ENCODE results near the gene RSPO4. TPM values are rescaled to one million over a fixed set of nuclear protein-coding genes. Genes with fewer than 3 reads are reported as not detected.

Gene RSPO4
- total RNA-seq, 3 donors from 2014 or later (not counting 1 experiment from before 2014, with no cell fraction given), result 0.09 to 0.70 (median 0.53) TPM

- Mint-ChIP-seq H3K27me3 (ENCODE audit: low read depth in 2 of 2) (peaks cover 0 to 16% of the 10 kb centered on the region in 2 donors), H3K36me3 (no peaks in the 10 kb centered on the region), H3K4me3 (no peak overlapping the region), H3K9me3 (no peaks in the 10 kb centered on the region), H3K4me1 (no peaks in the 10 kb centered on the region), H3K27ac (no peak overlapping the region)
- no peak overlapping the region for H3K4me3 ChIP-seq (ENCODE audit: low read length)
- H3K27me3 ChIP-seq (ENCODE audit: control insufficient read depth, insufficient read depth, low read length), result no peaks in the 10 kb centered on the region
- 85% methylated on average over 16 of the region's 16 CpGs for WGBS (ENCODE audit: insufficient coverage)
- no peak for ATAC-seq
- H3K9me3 ChIP-seq (ENCODE audit: control insufficient read depth, insufficient read depth, low read length), result no peaks in the 10 kb centered on the region
- no peak for TF ChIP-seq CTCF (IDR thresholded peaks at IDR 0.05)
- intact Hi-C loops (cut with micrococcal nuclease), result no loop called here
- no peaks in the 10 kb centered on the region for H3K4me1 ChIP-seq (ENCODE audit: control insufficient read depth, insufficient read depth, low read length)
- no peaks in the 10 kb centered on the region for H3K36me3 ChIP-seq (ENCODE audit: control insufficient read depth, insufficient read depth, low read length)
- no peak for DNase-seq
- no peak overlapping the region for H3K27ac ChIP-seq (ENCODE audit: low read length)
Observed at GRCh38 chr20:992801-993535, 9.1 kb downstream of the RSPO4 start.

- ATAC-seq (no peak), DNase-seq (no peak)
- Mint-ChIP-seq H3K36me3 (no peaks in the 10 kb centered on the region), H3K9me3 (no peaks in the 10 kb centered on the region), H3K27me3 (ENCODE audit: low read depth in 2 of 2) (peaks cover 0 to 19% of the 10 kb centered on the region in 2 donors), H3K4me3 (no peak overlapping the region), H3K27ac (no peak overlapping the region), H3K4me1 (peaks cover 0 to under 1% of the 10 kb centered on the region in 2 donors)
- no peaks in the 10 kb centered on the region for H3K4me1 ChIP-seq (ENCODE audit: control insufficient read depth, insufficient read depth, low read length)
- no peak overlapping the region for H3K27ac ChIP-seq (ENCODE audit: low read length)
- no peaks in the 10 kb centered on the region for H3K9me3 ChIP-seq (ENCODE audit: control insufficient read depth, insufficient read depth, low read length)
- H3K4me3 ChIP-seq (ENCODE audit: low read length), result no peak overlapping the region
- no peaks in the 10 kb centered on the region for H3K27me3 ChIP-seq (ENCODE audit: control insufficient read depth, insufficient read depth, low read length)
- no peaks in the 10 kb centered on the region for H3K36me3 ChIP-seq (ENCODE audit: control insufficient read depth, insufficient read depth, low read length)
- 68% methylated on average over 10 of the region's 10 CpGs for WGBS (ENCODE audit: insufficient coverage)
- no peak for TF ChIP-seq CTCF (IDR thresholded peaks at IDR 0.05)
- intact Hi-C loops (cut with micrococcal nuclease), result no loop called here
Observed at GRCh38 chr20:991850-992249, 10.3 kb downstream of the RSPO4 start.

GRCh38 chr20:990293-990959 is 11.7 kb downstream of the RSPO4 start:
- Mint-ChIP-seq H3K27ac (no peak overlapping the region), H3K4me3 (no peak overlapping the region), H3K4me1 (peaks cover 0 to 5% of the 10 kb centered on the region in 2 donors), H3K9me3 (no peaks in the 10 kb centered on the region), H3K27me3 (ENCODE audit: low read depth in 2 of 2) (peaks cover 0 to 17% of the 10 kb centered on the region in 2 donors), H3K36me3 (no peaks in the 10 kb centered on the region)
- WGBS (ENCODE audit: insufficient coverage), result 84% methylated on average over 6 of the region's 6 CpGs
- Histone ChIP-seq H3K9me3 (ENCODE audit: control insufficient read depth, insufficient read depth, low read length) (no peaks in the 10 kb centered on the region), H3K36me3 (ENCODE audit: control insufficient read depth, insufficient read depth, low read length) (no peaks in the 10 kb centered on the region), H3K4me3 (ENCODE audit: low read length) (no peak overlapping the region), H3K27me3 (ENCODE audit: control insufficient read depth, insufficient read depth, low read length) (no peaks in the 10 kb centered on the region), H3K4me1 (ENCODE audit: control insufficient read depth, insufficient read depth, low read length) (no peaks in the 10 kb centered on the region), H3K27ac (ENCODE audit: low read length) (no peak overlapping the region)
- TF ChIP-seq CTCF (IDR thresholded peaks at IDR 0.05), result no peak
- intact Hi-C loops (cut with micrococcal nuclease), result no loop called here
- DNase-seq (no peak), ATAC-seq (no peak)

Measured in natural killer cell (primary cell).